Erythroblast (primary cell): Measurements from ENCODE around the gene MAPK1.

Experiments used
- GATA1 ChIP-seq: IDR thresholded peaks from 2 replicates; pipeline ENCODE4 v1.6.1; 2011; ENCODE audit warnings: low read depth, mild to moderate bottlenecking, control low read depth, low read length, moderate library complexity
- POLR2A ChIP-seq: IDR thresholded peaks from 2 replicates; pipeline ENCODE4 v1.6.1; 2011; ENCODE audit warnings: mild to moderate bottlenecking, low read length

GRCh38 chr22:21754523-21754922 lies 112.9 kb downstream of the MAPK1 start:
- no peak for TF ChIP-seq POLR2A
- no peak for TF ChIP-seq GATA1
